GM12874 (cell line): ENCODE results near the gene NASP.

Source experiments
- TF ChIP-seq, protein P1 (sequence below): IDR thresholded peaks from 2 replicates; pipeline ENCODE4 v1.5.1; 2011; ENCODE audit warnings: low read depth, mild to moderate bottlenecking, control low read depth, low read length, moderate library complexity; ENCODE audit not compliant: insufficient read depth

NASP gene

GRCh38 chr1:45544530-45544929 lies 39.3 kb upstream of the NASP start:
- TF ChIP-seq, protein P1, sequence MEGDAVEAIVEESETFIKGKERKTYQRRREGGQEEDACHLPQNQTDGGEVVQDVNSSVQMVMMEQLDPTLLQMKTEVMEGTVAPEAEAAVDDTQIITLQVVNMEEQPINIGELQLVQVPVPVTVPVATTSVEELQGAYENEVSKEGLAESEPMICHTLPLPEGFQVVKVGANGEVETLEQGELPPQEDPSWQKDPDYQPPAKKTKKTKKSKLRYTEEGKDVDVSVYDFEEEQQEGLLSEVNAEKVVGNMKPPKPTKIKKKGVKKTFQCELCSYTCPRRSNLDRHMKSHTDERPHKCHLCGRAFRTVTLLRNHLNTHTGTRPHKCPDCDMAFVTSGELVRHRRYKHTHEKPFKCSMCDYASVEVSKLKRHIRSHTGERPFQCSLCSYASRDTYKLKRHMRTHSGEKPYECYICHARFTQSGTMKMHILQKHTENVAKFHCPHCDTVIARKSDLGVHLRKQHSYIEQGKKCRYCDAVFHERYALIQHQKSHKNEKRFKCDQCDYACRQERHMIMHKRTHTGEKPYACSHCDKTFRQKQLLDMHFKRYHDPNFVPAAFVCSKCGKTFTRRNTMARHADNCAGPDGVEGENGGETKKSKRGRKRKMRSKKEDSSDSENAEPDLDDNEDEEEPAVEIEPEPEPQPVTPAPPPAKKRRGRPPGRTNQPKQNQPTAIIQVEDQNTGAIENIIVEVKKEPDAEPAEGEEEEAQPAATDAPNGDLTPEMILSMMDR, result no peak

DNA sequence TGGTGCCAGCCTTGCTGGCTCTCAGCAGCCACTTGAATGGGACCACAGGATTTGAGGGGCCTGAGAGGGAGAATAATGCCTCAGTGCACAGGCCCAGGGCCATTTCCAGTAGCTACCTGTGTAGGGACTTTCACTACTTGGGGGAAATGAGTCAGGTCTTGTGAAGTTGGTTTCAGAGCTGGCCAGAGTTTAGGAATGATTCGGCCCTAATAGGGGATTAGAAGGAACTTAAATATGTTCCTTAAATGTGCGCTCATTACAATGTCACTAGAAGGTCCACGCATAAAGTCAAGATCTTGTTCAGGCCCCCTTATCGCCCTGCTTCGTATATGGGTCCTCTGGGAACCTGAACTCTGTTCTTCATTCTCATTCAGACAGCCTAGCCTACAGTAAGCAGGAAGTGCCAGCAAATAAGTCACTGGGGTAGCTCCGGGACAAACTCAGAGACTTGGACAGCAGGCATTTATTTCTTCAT lies 38.8 kb upstream of the NASP start:
- TF ChIP-seq, protein P1, result no peak

DNA sequence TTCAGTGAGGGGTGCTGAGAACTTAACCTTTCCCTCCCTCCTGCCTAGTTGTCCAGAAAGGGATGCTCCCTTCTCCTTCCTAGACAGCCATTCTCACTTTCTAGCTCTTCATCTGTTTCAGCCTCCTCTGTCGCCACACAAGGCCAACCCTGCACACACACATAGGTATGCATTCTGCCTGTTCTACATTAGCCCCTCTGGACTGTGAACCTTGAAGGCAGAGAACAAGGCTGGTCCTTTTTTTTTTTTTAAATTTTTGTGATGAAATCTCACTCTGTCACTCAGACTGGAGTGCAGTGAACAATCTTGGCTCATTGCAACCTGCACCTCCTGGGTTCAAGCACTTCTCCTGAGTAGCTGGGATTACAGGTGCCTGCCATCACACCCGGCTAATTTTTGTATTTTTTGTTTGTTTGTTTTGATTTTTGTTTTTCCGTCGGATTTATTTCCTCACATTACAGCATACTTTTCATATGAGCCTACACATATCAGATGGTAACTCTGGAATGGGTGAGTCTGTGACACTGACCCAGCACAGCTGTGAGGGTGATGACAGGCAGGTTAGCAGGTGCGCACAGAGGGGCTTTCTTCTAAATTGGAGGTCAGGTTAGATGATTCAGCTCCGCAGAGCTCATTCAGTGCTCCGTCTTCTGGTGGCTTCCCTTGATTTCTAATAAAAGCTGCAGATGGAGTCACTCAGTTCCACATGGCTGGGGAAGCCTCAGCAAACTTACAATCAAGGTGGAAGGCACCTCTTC lies 38.1 kb upstream of the NASP start:
- TF ChIP-seq, protein P1, result no peak

DNA sequence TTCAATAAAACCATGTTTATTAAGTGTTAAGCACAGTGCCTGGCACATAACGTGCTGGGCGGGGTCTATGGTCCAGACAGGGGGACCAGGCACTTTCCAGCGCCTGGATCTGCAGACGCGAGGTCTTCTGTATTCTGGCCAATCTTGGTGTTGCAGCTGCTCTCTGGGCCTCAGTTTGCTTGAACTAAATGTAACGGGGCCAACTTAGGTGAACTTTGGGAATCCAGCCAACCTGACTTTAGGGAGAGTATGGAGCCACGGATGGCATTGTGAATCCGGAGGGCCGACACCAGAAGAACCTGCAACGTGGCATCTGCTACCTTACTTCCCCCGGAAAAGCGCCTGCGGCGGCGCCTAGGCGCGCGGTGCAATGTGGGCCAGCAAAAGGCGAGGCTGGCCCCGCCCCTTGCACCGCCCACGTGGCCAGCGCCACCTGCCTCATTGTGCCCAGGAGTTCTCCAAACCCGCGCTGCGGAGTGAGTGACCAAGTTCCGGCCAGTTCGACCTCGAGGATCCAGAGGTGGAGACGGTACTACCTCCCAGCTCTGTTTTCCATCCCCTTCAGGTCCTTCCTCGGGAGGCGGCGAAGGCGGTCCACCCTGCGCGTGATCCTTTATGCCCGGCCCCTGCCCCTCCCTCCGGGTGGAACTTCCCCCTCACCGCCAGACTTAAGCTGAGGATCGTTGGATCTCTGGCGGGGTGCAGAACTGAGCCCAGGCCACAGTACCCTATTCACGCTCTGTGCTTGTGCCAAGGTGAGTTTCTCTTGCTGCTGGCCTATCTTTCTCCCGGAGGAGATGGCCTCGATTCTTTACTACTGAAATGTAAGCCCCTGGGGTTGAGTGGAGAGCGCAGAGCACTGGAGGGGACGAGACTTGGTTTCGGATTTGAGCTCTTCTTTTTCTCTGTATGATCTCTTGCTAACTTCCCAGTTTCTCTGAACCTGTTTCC lies 33.2 kb upstream of the NASP start, which contains the start of gene AKR1A1:
Gene AKR1A1, plus strand, starts transcription at position 426 of the 951 bp plus-strand sequence. CDS start 10,969 bp downstream, outside the sequence.
- TF ChIP-seq, protein P1, result no peak

- TF ChIP-seq, protein P1, result no peak
These were observed 32.2 kb upstream of the NASP start for GRCh38 chr1:45551684-45552083.

DNA sequence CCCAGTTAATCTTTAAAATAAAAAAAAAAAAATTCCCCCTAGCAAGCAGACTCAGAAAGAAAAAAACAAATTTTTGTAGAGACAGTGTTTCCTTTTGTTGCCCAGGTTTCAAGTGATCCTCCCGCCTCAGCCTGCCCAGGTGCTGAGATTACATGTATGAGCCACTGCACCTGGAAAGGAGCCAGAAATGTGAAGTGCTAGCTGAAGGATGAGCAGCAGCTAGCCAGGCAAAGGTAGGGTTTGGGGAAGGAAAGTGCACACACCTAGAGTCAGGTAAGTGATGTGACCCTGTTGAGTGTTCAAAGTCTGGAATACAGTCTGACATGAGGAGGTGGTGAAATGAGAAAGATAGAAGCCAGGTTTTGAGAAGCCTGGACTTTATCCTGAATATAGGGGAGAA lies 31.5 kb upstream of the NASP start:
- TF ChIP-seq, protein P1, result no peak

DNA sequence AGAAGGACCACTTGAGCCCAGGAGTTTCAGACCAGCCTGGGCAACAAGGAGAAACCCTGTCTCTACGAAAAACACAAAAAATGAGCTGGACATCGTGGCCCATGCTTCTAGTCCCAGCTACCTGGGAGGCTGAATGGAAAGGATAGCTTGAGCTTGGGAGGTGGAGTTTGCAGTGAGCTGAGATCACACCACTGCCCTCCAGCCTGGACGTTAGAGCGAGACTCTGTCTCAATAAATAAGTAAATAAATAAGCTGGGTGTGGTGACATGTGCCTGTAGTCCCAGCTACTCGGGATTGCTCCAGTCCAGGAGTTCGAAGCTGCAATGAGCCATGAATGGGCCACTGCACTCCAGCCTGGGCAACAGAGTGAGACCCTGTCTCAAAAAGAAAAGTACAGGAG lies 29.6 kb upstream of the NASP start:
- TF ChIP-seq, protein P1, result no peak
